ENCODE data around the gene SAP30BP.

GRCh38 chr17:75645889-75646637 is 21.1 kb upstream of the SAP30BP start:
- no peak for TF ChIP-seq FOXA1 (IDR thresholded peaks at IDR 0.05)
- TF ChIP-seq SUZ12 (IDR thresholded peaks at IDR 0.05) = no peak
- no peak for TF ChIP-seq SP1 (IDR thresholded peaks at IDR 0.05)
- TF ChIP-seq FOXM1 (IDR thresholded peaks at IDR 0.05; ENCODE audit: borderline replicate concordance) = no peak
- no peak for TF ChIP-seq PKNOX1 (IDR thresholded peaks at IDR 0.05)
- TF ChIP-seq ARNT (IDR thresholded peaks at IDR 0.05) = no peak
- TF ChIP-seq ELF4 (IDR thresholded peaks at IDR 0.05) = no peak
